Stimulated activated CD4-positive, alpha-beta T cell treated with anti-CD3 and anti-CD28 coated beads, TNF-alpha, amount 100 ng/mL, for 4 hours (primary cell): ENCODE measurements around the gene POU2AF1.

Source experiments
- DNase-seq, 3 experiments: peaks; one replicate each; pipeline ENCODE4 v3.0.0-alpha.2; 2020; ENCODE audit warnings: low read depth in 3 of 3

The POU2AF1 gene

DNA sequence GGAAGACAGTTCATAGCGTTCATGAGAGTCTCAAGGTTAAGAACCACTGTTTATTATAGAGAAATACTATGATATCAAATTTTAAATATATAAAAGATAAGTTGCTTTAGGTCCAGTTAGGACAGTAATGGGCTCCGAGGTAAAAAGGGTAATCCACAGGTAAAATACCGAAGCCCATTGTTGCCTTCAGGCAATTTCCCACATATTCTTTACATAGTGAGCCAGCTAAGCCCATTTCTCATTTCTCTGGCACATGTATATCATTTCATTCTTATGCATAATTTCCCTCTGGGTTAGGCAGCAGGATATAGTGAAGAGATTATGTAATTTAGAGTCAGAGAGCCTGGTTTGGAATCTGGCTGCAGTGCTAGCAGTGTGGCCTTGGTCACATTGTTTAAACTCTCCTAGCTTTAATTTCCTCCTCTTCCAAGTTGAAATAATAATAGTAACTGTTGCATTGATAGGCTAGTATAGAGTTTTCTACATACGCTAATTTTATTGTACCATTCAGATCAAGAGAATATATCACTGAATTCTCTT lies 7.6 kb upstream of the POU2AF1 start:
- DNase-seq = no peak

DNA sequence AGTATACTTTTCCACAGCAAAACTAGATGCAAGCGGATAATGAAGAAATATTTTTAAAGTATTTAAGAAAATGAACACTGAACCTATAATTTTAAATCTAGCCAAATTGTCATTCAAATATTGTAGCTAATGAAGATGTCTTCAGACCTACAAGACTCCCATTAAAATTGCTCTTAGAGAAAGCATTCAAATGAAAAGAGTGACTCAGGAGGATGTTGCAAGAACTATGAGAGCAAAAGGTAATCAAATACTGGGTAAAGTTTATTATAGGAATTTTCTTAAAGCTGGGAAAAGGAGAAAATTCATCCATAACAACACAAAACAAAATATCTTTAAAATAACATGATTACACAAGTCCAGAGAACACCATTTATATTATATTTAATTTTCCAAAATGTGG lies 5.4 kb upstream of the POU2AF1 start:
- no peak for DNase-seq

DNA sequence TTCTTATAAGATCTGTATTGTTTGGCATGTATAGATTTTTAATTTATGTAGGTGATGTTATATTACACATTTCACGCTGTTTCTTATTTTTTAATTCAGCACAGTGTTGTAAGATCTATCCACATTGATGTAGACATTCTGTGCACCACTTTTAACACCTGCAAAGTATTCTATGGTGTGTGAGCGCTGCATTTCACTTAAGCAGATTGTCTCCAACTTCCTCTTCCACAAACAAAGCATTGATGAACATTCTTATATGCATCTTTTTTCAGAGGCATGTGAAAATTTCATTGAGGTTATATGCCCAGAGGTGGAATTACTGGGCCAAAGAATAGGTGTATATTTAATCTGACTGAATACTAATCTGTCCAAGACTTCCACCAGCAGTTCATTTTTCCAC lies 3.4 kb upstream of the POU2AF1 start:
- no peak for DNase-seq

DNA sequence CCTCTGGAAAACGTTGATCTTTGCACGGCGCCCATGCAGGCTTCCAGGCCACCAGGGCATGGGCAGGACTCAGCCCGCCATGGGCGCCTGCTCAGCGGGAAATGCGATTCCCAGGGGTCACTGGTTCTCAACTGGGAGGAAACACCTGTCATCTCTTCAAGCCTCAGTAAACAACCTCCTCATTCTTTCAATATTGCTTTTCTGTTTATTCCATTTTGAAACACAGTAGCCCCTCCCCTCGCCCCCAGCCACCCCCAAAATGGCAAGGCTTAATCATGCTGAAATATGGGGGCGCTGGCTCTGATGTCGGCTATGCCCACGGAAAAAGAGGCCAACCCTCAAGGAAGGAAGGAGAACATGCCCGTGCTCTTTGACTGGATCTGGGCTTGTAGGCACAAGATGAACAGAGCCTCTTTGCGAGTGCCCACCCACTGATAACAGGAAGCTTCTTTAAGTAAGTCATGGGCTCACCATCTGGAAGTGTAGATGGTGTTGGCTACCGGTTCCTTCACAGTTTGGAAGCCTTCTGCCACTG lies 594 bp upstream of the POU2AF1 start:
- DNase-seq = peak in 2 of 3 experiments; percentile 29 to 46

DNA sequence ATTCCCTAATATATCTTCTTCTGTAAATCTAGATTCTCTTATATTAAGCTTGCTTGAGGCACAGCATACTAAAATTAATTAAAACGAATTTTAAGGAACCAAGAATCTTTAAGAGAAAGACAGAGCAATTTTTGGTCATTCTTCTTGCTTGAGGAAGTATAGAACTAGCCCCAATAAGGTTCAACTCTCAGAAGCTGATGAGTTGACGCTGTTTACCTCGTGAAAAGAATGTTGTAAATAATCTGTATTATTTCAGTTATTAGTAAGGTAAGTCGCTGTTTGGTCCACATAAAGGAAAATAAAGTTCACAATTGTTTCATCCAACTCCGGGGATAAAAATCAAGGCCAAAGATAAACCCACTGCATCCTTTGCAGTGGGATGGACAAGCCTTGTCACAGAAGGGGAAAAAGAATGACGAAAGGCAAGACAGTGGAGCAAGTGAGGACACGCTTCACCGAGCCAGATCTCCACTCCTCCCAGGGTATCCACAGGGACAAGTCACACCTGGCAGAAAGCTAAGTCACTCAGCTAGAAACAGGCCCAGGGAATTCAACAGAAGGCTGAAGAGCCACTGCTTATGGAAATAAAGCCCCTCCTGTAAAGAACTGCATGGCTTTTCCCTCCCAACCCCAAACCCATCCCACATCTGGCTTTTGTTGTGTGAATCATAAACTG lies 752 bp downstream of the POU2AF1 start:
- DNase-seq = no peak

DNA sequence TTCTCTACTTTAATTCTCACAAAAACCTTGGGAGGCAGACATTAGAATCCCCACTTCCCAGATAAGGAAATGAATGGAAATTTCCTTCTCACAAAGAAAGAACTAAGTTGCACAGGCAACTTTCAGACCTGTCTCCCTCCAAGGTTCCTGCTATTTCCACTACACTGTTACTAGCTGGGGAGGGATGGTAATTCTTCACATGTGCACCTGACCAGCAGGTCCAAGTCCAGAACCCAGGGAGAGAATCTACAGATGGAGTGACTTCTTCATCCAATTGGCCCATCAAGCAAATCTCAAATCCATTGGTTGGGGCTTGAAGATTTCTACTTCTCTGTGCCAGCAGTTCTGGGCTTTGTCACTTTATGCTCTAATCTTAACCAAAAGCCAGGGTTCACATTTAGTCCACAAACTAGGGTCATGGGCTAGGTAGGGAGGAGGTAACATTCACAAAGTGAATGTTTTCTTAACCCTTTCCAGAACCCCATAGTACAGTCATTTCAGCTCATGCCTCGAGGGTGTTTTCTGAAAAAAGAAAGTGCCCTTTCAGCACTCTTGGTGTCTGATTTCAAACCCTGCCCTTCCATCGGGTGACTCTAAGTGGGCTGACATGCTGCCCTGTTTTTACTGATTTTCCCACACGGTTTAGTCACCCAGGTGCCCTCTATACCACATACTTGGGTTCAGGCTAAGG lies 2.7 kb downstream of the POU2AF1 start:
- DNase-seq = no peak

GRCh38 chr11:111373590-111373989 lies 5.5 kb downstream of the POU2AF1 start:
- DNase-seq = no peak

GRCh38 chr11:111372538-111372937 lies 6.5 kb downstream of the POU2AF1 start:
- no peak for DNase-seq

GRCh38 chr11:111370902-111371578 lies 8.0 kb downstream of the POU2AF1 start:
- no peak for DNase-seq

GRCh38 chr11:111370270-111370901 lies 8.7 kb downstream of the POU2AF1 start:
- no peak for DNase-seq

DNA sequence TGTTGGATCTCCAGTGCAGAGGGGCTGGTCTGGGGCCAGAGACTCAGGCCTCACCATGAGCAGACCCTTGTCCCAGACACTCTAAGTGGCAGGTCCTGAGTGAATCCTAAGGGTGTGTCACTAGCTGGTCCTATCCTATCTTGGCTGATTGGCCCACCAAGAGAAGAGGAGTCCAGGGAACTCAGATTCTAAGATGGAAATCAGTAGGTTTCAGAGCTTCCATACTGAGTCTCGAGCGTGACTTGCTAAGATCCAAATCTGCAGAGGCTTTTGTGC lies 10.9 kb downstream of the POU2AF1 start:
- no peak for DNase-seq

- no peak for DNase-seq
These were observed 11.4 kb downstream of the POU2AF1 start for GRCh38 chr11:111367411-111368284.

DNA sequence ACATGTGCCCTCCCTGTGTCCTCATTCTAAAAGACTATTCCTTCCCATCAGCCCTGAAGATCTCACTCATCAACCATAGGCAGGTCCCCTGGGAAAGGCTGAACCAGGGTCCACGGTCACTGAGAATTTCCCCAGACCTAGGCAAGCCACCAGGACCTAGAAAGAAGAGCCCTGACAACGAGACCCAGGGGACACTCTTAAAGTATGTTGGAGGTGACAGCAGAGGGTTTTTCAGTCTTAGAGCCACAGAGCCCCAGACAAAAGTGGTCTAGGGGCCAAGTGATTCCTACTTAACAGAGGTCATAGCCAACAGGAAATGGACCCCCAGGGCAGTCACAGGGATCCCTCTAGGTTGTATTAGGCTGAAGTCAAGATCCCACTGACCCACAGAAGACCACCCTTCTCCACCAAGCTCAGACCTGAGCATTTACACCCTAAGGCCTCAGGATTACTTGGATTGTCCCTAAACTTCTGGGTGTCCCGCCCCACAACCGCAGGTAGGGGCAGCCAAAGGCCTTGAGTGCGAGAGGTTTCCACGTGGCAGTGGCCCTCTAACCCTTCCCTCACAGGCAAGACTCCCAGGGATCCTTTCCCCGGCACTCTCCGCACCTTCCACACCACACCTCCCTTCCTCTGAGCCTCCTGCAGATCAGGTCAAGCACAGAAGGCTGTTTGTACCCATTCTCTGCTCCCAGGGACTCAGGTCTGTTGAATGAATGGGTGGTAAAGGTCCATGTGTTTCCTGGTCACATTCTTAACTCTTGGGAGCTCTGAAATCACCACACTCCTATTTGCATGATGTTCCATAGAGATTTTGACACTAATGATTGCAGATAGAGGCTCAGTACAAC lies 12.3 kb downstream of the POU2AF1 start:
- DNase-seq = no peak

DNA sequence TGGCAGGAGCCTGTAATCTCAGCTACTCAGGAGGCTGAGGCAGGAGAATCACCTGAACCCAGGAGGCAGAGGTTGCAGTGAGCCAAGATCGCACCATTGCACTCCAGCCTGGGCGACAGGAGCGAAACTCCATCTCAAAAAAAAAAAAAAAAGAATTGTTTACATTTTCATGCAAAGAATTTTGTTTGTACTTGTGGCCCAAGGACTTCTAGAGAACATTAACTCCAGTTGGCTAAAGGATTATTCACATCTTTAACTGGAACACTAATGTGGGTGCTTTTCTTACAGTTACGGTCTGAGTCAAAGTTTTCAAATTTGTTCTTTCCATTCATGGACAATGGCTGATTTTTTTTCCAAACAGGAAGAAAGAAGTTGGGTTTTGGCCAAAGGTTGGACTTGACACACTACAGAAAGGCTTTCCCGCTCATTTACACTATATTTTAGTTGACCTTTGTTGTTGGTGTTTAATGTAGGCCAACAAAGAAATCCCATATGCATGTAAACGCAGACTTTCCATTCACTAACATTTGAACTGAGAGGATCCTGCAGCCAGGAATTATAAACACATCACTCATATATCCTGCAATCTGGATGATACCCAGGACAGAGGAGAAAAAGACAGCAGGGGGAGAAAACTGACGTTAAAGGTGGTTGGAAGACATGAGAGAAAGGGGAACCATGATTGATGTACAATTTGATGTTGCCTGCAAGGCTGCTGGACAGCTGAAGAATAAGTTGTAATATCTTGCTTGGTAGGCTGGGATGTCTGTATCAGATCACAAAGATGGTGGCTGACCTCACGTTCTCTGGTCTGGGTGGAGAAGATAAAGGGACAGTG lies 13.1 kb downstream of the POU2AF1 start:
- DNase-seq = no peak

DNA sequence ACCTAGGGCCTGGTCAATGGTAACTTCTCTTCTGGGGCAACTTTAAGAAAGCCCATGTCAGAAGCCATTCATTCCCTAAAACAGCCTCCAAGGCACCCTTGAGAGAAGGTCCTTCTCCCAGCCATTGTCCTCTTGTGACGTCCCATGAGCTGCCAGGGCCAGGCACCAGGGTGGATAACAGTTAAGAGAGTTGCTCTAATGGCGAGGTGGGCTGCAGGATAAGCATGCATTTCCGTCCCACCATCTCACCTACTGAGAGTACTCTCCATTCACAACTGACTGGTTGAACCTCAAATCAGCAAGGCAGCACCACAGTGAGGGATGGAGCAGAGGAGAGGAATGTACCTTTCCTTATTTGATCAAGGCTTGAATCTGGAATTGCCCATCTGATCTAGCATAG lies 14.6 kb downstream of the POU2AF1 start:
- no peak for DNase-seq

DNA sequence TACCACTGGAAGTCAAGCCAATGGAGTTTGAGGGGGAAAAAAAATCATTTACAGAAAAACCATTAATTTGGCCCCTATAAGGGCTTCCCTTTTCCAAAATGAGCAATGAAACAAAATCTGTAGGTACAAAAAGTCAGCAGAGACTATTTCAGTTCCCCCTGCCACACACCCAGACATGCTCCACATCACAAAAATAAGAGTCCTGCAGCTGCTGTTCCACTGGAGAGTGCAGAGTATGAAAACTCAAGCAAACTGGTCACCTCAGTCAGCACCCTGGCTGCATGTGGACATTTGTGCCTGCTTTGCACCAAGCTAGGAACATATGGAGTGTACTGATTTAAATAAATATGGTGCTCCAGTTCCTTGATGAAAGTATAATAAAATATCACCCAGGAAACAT lies 15.1 kb downstream of the POU2AF1 start:
- no peak for DNase-seq

GRCh38 chr11:111362887-111363411 lies 16.1 kb downstream of the POU2AF1 start:
- no peak for DNase-seq

- no peak for DNase-seq
These were observed 17.2 kb downstream of the POU2AF1 start for GRCh38 chr11:111361874-111362273.
